ENCODE data around the gene ADAP1. TPM values are rescaled to one million over a fixed set of nuclear protein-coding genes. Genes with fewer than 3 reads are reported as not detected.
A peak's percentile ranks its signal among the peaks of the same experiment; 100 is the strongest.

ADAP1 gene
- total RNA-seq, 4 donors from 2014 or later, result 44.8 to 106 (median 60.1) TPM

- no peaks in the 10 kb centered on the region for H3K27me3 ChIP-seq
- no peak for ATAC-seq
- H3K9me3 ChIP-seq, result no peaks in the 10 kb centered on the region
- no peak overlapping the region for H3K27ac ChIP-seq
- TF ChIP-seq POLR2A (IDR thresholded peaks at IDR 0.05), result no peak
- no peak for TF ChIP-seq EP300 (IDR thresholded peaks at IDR 0.05)
- TF ChIP-seq CTCF (IDR thresholded peaks at IDR 0.05), result no peak
- TF ChIP-seq POLR2AphosphoS5 (IDR thresholded peaks at IDR 0.05), result no peak
- H3K36me3 ChIP-seq, result peaks cover 0 to 68% of the 10 kb centered on the region in 2 donors
- peaks cover 0 to 69% (median 11%) of the 10 kb centered on the region in 3 donors for H3K4me1 ChIP-seq
- no peak overlapping the region for H3K4me3 ChIP-seq
- 82 to 100% methylated on average over 1 to 5 of the region's 6 CpGs for WGBS, 2 donors (ENCODE audit: low coverage in 1 of 2)
These were observed 16.3 kb upstream of the ADAP1 start for GRCh38 chr7:970744-971143.

DNA sequence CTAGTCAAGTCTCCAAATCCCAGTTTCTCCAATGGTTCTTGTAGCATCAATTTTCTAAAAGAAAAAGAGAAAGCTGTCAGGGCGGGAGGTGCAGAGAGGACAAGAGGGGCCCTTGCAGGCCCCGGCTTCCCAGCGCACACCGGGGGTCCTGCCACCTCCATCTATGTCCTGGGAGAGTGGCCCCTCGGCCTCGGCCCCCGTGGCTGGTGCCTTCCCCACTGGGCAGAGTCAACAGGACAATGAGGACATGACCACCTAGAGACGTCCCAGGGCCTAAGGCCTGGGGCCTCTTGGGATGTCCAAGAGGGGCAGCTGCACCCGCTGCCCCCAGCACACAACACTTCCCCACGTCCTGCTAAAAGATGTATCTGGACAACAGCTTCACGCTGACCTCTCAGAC is 14.9 kb upstream of the ADAP1 start:
- Histone ChIP-seq H3K9me3 (no peaks in the 10 kb centered on the region), H3K27ac (no peak overlapping the region), H3K4me3 (no peak overlapping the region), H3K27me3 (no peaks in the 10 kb centered on the region), H3K36me3 (peaks cover 0 to 68% of the 10 kb centered on the region in 2 donors), H3K4me1 (peaks cover 0 to 74% (median 17%) of the 10 kb centered on the region in 3 donors)
- no peak for TF ChIP-seq EP300 (IDR thresholded peaks at IDR 0.05)
- no peak for TF ChIP-seq POLR2A (IDR thresholded peaks at IDR 0.05)
- TF ChIP-seq CTCF (IDR thresholded peaks at IDR 0.05), result no peak
- no peak for TF ChIP-seq POLR2AphosphoS5 (IDR thresholded peaks at IDR 0.05)
- no peak for ATAC-seq
- 100% methylated on average over 2 to 6 of the region's 11 CpGs for WGBS, 2 donors (ENCODE audit: low coverage in 1 of 2)

- Histone ChIP-seq H3K27ac (no peak overlapping the region), H3K27me3 (no peaks in the 10 kb centered on the region), H3K4me1 (peaks cover 0 to 74% (median 20%) of the 10 kb centered on the region in 3 donors), H3K9me3 (no peaks in the 10 kb centered on the region), H3K4me3 (no peak overlapping the region), H3K36me3 (peaks cover 0 to 68% of the 10 kb centered on the region in 2 donors)
- TF ChIP-seq POLR2A (IDR thresholded peaks at IDR 0.05), result no peak
- ATAC-seq, result no peak
- WGBS, 2 donors (ENCODE audit: low coverage in 1 of 2), result 53 to 78% methylated on average over 4 to 5 of the region's 24 CpGs
These were observed 14.0 kb upstream of the ADAP1 start for GRCh38 chr7:968205-969105.

DNA sequence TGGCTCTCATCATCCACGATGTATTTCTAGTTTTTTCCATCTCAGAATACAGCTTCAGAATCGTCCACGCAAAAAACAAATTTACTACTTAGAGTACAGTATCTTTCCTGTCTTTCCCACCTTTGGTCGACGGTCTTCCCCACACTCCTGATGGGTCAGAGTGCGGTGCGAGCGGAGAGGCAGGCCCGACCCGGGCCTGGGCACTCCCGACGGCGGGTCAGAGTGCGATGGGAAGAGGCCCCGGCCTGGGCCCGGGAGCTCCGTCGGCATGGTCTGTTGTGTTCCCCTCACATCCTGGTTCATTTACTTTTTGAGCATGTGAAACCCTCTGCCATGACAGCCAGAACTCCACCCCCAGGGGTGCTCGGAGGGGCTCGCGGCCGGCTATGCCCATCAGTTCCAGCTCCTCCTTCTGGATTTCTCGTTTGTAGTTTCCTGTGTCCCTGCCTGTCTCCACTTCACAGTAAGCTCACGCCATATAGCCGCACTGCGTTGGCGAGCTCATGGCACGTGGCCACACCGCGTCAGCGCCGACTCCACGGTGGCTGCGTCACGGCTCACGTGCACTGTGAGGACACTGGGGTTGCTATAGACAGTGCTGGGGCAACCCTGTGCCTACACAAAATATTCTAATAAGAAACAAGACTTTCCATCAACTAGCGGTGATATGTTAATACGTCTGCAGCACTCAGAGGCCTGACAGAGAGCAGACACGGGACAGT is 13.0 kb upstream of the ADAP1 start:
- Histone ChIP-seq H3K27me3 (no peaks in the 10 kb centered on the region), H3K27ac (no peak overlapping the region), H3K9me3 (no peaks in the 10 kb centered on the region), H3K4me1 (peaks cover 0 to 76% (median 25%) of the 10 kb centered on the region in 3 donors), H3K36me3 (peaks cover 0 to 62% of the 10 kb centered on the region in 2 donors), H3K4me3 (no peak overlapping the region)
- 81 to 86% methylated on average over 6 to 11 of the region's 39 CpGs for WGBS, 2 donors (ENCODE audit: low coverage in 1 of 2)
- ATAC-seq, result no peak
- TF ChIP-seq CTCF (IDR thresholded peaks at IDR 0.05) (no peak), POLR2AphosphoS5 (IDR thresholded peaks at IDR 0.05) (no peak), EP300 (IDR thresholded peaks at IDR 0.05) (no peak), POLR2A (IDR thresholded peaks at IDR 0.05) (no peak)

DNA sequence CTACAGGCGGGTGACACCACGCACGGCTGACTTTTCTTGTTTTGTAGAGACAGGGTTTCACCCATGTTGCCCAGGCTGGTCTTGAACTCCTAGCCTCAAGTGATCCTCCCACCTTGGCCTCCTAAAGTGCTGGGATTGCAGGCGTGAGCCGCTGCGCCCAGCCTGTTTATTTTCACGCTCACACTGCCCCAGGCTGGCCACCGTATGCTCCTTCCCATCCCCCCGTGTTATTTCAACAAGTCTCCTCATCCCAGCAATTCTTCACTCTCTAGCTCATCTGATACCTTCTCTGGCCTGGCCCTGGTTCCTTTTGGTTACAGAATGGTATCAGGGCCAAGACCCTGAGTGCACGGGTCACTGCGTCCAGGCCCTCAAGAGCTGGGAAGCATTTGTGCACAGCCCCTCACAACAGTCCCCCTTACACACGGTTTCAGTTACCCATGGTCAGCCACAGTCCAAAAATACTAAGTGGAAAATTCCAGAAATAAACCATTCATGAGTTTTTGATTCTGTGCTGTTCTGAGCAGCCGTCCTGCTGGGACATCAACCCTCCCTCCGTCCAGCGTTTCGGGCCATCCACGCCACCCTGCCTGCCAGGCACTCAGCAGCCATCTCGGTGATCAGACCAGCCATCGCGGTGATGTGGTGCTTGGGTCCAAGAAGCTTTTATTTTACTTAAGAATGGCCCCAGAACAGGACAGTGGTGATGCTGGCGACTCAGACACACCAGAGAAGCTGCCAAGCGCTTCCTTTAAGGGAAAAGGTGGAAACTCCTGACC is 12.0 kb upstream of the ADAP1 start:
- H3K9me3 ChIP-seq, result no peaks in the 10 kb centered on the region
- 70 to 84% methylated on average over 9 to 19 of the region's 22 CpGs for WGBS, 2 donors (ENCODE audit: low coverage in 1 of 2)
- peaks cover 0 to 71% (median 25%) of the 10 kb centered on the region in 3 donors for H3K4me1 ChIP-seq
- no peaks in the 10 kb centered on the region for H3K27me3 ChIP-seq
- peaks cover 0 to 52% of the 10 kb centered on the region in 2 donors for H3K36me3 ChIP-seq
- no peak overlapping the region for H3K4me3 ChIP-seq
- H3K27ac ChIP-seq, result peak overlapping the region in 3 of 4 donors; percentile 31 to 90 (median 88)
- no peak for ATAC-seq
- no peak for TF ChIP-seq POLR2AphosphoS5 (IDR thresholded peaks at IDR 0.05)
- no peak for TF ChIP-seq CTCF (IDR thresholded peaks at IDR 0.05)
- no peak for TF ChIP-seq EP300 (IDR thresholded peaks at IDR 0.05)
- no peak for TF ChIP-seq POLR2A (IDR thresholded peaks at IDR 0.05)

Data from gastroesophageal sphincter (tissue), 4 donors.